ENCODE measurements around the gene RAPGEF4.

The RAPGEF4 gene

GRCh38 chr2:173087214-173087581, 351.6 kb downstream of the RAPGEF4 start:
- Histone ChIP-seq H4K20me1 (ENCODE audit: control insufficient read depth, insufficient read depth, low read depth, low read length) (no peaks in the 10 kb centered on the region), H3K79me2 (ENCODE audit: control insufficient read depth, low read length) (peaks cover 90% of the 10 kb centered on the region)
- TF ChIP-seq EZH2phosphoT487 (IDR thresholded peaks at IDR 0.05; ENCODE audit: borderline replicate concordance, low read length) (no peak), CTCF (IDR thresholded peaks at IDR 0.05; ENCODE audit: low read depth, low read length, poor library complexity, severe bottlenecking) (no peak)

DNA sequence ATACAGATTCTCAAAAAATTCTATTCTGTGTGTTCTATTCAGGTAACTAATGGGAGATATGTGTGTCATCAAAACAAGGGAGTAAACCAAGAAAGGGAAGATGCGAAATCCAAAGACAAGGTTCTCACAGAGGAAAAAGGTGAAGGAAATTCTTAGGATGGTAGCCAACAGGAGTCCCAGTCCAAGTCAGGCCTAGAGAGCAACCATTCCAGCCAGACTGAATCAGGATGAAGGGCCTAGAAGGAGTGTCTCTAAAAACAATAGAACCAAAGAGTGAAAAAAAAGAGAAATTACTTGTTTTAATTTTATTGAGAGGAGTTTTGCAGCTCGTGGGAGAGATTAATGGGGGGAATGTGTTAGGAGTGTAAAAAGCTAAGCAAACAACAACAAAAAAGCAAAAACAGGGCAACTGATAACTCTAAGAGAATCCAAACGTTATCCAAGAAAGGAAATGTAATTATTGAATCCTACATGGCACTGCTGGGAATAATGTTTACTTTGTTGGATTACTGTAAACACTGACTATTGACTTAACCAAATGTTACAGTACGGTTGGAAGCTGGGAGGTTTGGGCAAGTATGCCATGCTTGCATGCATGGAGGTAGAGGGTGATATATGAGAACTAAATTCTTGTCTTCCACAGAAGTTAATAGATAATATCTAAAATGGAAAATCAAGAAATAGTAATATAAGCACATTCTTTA, 352.3 kb downstream of the RAPGEF4 start:
- H3K4me1 ChIP-seq (ENCODE audit: control insufficient read depth, low read length), result peaks cover 8% of the 10 kb centered on the region
- H3K9me2 ChIP-seq (replicated peaks; ENCODE audit: control insufficient read depth, low read length), result no peaks in the 10 kb centered on the region
- H3F3A ChIP-seq (ENCODE audit: control insufficient read depth, insufficient read depth), result no peaks in the 10 kb centered on the region
- H4K20me1 ChIP-seq (ENCODE audit: control insufficient read depth, insufficient read depth, low read depth, low read length), result no peaks in the 10 kb centered on the region
- H3K4me3 ChIP-seq (ENCODE audit: low read length), result no peak overlapping the region
- no peak overlapping the region for H3K27ac ChIP-seq (ENCODE audit: low read depth, low read length)
- H3K79me2 ChIP-seq (ENCODE audit: control insufficient read depth, low read length), result peaks cover 84% of the 10 kb centered on the region
- no peak overlapping the region for H3K4me2 ChIP-seq (ENCODE audit: low read length)
- H3K36me3 ChIP-seq (ENCODE audit: control insufficient read depth, low read length), result peaks cover 37% of the 10 kb centered on the region
- no peaks in the 10 kb centered on the region for H3K27me3 ChIP-seq (ENCODE audit: control insufficient read depth, low read length)
- H3K9me3 ChIP-seq (ENCODE audit: control insufficient read depth, insufficient read depth, low read length), result no peaks in the 10 kb centered on the region
- no peak for TF ChIP-seq EZH2phosphoT487 (IDR thresholded peaks at IDR 0.05; ENCODE audit: borderline replicate concordance, low read length)
- no peak for TF ChIP-seq CTCF (IDR thresholded peaks at IDR 0.05; ENCODE audit: low read depth, low read length, poor library complexity, severe bottlenecking)

More at GRCh38 chr2:173087214-173087581, 351.6 kb downstream of the RAPGEF4 start:
- Histone ChIP-seq H3K27me3 (ENCODE audit: control insufficient read depth, low read length) (no peaks in the 10 kb centered on the region), H3K9me3 (ENCODE audit: control insufficient read depth, insufficient read depth, low read length) (no peaks in the 10 kb centered on the region), H3K9me2 (replicated peaks; ENCODE audit: control insufficient read depth, low read length) (no peaks in the 10 kb centered on the region), H3K27ac (ENCODE audit: low read depth, low read length) (no peak overlapping the region), H3K4me3 (ENCODE audit: low read length) (no peak overlapping the region), H3K36me3 (ENCODE audit: control insufficient read depth, low read length) (peaks cover 30% of the 10 kb centered on the region), H3F3A (ENCODE audit: control insufficient read depth, insufficient read depth) (no peaks in the 10 kb centered on the region), H3K4me1 (ENCODE audit: control insufficient read depth, low read length) (peaks cover 13% of the 10 kb centered on the region), H3K4me2 (ENCODE audit: low read length) (no peak overlapping the region)

DNA sequence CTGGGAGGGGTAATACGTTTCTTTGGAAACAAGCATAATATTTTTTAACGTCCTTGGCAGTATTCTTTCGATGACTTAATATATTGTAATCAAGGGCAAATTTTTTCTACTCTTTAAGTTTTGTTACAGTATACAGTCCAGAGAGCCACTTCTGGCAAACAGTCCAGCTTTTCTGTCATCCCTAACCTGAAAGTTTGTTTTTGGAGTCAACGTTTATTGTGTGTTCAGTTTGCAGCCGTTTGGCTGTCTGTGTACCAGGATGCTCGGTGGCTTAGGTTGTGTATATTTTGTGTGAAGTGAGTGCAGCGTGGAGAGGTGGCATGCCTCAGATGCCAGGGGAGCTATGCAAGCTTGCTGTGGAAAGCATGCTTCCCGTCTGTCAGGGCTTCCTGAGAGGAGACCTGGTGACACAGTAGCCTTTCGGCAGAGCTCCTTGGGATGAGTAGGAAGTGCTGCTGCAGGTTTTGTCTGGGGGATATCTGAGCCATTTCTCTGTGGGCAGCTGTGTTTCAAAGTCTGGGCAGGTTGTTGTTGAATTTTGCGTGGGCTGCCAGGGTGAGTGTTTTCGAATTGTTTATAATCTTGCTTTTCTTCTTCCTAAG, 354.7 kb downstream of the RAPGEF4 start:
- Histone ChIP-seq H3K27ac (ENCODE audit: low read depth, low read length) (no peak overlapping the region), H3K4me2 (ENCODE audit: low read length) (no peak overlapping the region), H3K27me3 (ENCODE audit: control insufficient read depth, low read length) (no peaks in the 10 kb centered on the region), H4K20me1 (ENCODE audit: control insufficient read depth, insufficient read depth, low read depth, low read length) (no peaks in the 10 kb centered on the region), H3F3A (ENCODE audit: control insufficient read depth, insufficient read depth) (no peaks in the 10 kb centered on the region), H3K9me2 (replicated peaks; ENCODE audit: control insufficient read depth, low read length) (no peaks in the 10 kb centered on the region), H3K79me2 (ENCODE audit: control insufficient read depth, low read length) (peaks cover 73% of the 10 kb centered on the region), H3K9me3 (ENCODE audit: control insufficient read depth, insufficient read depth, low read length) (no peaks in the 10 kb centered on the region), H3K4me1 (ENCODE audit: control insufficient read depth, low read length) (no peaks in the 10 kb centered on the region), H3K4me3 (ENCODE audit: low read length) (no peak overlapping the region), H3K36me3 (ENCODE audit: control insufficient read depth, low read length) (peaks cover 52% of the 10 kb centered on the region)
- TF ChIP-seq CTCF (IDR thresholded peaks at IDR 0.05; ENCODE audit: low read depth, low read length, poor library complexity, severe bottlenecking) (no peak), EZH2phosphoT487 (IDR thresholded peaks at IDR 0.05; ENCODE audit: borderline replicate concordance, low read length) (no peak)
